ENCODE measurements around the gene RPS6KA2.

- TF ChIP-seq BHLHE40 (IDR thresholded peaks at IDR 0.05; ENCODE audit: borderline replicate concordance), result no peak
- TF ChIP-seq SP1 (IDR thresholded peaks at IDR 0.05), result no peak
- no peak for TF ChIP-seq ZNF384 (IDR thresholded peaks at IDR 0.05)
- TF ChIP-seq NFRKB (IDR thresholded peaks at IDR 0.05), result no peak
- TF ChIP-seq FOXA1 (IDR thresholded peaks at IDR 0.05), result no peak
- no peak for TF ChIP-seq ARNT (IDR thresholded peaks at IDR 0.05)
Measured at GRCh38 chr6:166511316-166511715, 115.7 kb downstream of the RPS6KA2 start.
